ENCODE data around the gene ROCK2. TPM values are rescaled to one million over a fixed set of nuclear protein-coding genes. Genes with fewer than 3 reads are reported as not detected.
A peak's percentile ranks its signal among the peaks of the same experiment; 100 is the strongest.

Gene ROCK2
- 56.0 and 79.3 TPM in 2 replicates for total RNA-seq (2014; rRNA removed; shearing (Covaris generic))

- H3K27ac ChIP-seq, result peak within 1 kb of the TSS; percentile 99
- peak in 1 of 2 experiments; percentile 93 for DNase-seq (ENCODE audit: low read depth in 1 of 2, low spot score in 2 of 2)
- H3K36me3 ChIP-seq, result peaks cover 13% of the 10 kb centered on the region
- no peaks in the 10 kb centered on the region for H3K27me3 ChIP-seq (replicated peaks)
- H3K4me3 ChIP-seq, result peak within 1 kb of the TSS; percentile 98
- no peaks in the 10 kb centered on the region; the same call in 1 of the 2 replicates for H3K9me3 ChIP-seq (replicated peaks)
- H3K4me1 ChIP-seq (replicated peaks), result peaks cover 25% of the 10 kb centered on the region
These were observed at the start of gene ROCK2 for GRCh38 chr2:11344342-11344955. Gene ROCK2 (minus strand): TSS chr2:11344636. CDS start chr2:11344136, 500 bp downstream.

GRCh38 chr2:11393711-11394236, 49.3 kb upstream of the ROCK2 start:
- Histone ChIP-seq H3K4me3 (no peak overlapping the region), H3K27ac (peak overlapping the region; percentile 95), H3K36me3 (no peaks in the 10 kb centered on the region), H3K9me3 (replicated peaks) (no peaks in the 10 kb centered on the region), H3K27me3 (replicated peaks) (no peaks in the 10 kb centered on the region), H3K4me1 (replicated peaks) (peaks cover 53% of the 10 kb centered on the region)
- peak; percentile 80 to 82 for DNase-seq (ENCODE audit: low read depth in 1 of 2, low spot score in 2 of 2)

- Histone ChIP-seq H3K27me3 (replicated peaks) (no peaks in the 10 kb centered on the region), H3K4me1 (replicated peaks) (peaks cover 60% of the 10 kb centered on the region), H3K27ac (peak overlapping the region; percentile 95)
These were observed 47.5 kb upstream of the ROCK2 start for GRCh38 chr2:11391942-11392266.

GRCh38 chr2:11390399-11390658, 45.9 kb upstream of the ROCK2 start:
- Histone ChIP-seq H3K4me1 (replicated peaks) (peaks cover 76% of the 10 kb centered on the region), H3K4me3 (no peak overlapping the region), H3K27me3 (replicated peaks) (no peaks in the 10 kb centered on the region), H3K9me3 (replicated peaks) (no peaks in the 10 kb centered on the region), H3K27ac (no peak overlapping the region), H3K36me3 (no peaks in the 10 kb centered on the region)
- DNase-seq (ENCODE audit: low read depth in 1 of 2, low spot score in 2 of 2), result no peak

More at GRCh38 chr2:11391942-11392266, 47.5 kb upstream of the ROCK2 start:
- Histone ChIP-seq H3K36me3 (no peaks in the 10 kb centered on the region), H3K9me3 (replicated peaks) (no peaks in the 10 kb centered on the region), H3K4me3 (no peak overlapping the region)
- no peak for DNase-seq (ENCODE audit: low read depth in 1 of 2, low spot score in 2 of 2)

GRCh38 chr2:11389551-11390398, 45.3 kb upstream of the ROCK2 start:
- Histone ChIP-seq H3K36me3 (no peaks in the 10 kb centered on the region), H3K9me3 (replicated peaks) (no peaks in the 10 kb centered on the region), H3K27me3 (replicated peaks) (no peaks in the 10 kb centered on the region), H3K4me1 (replicated peaks) (peaks cover 76% of the 10 kb centered on the region), H3K4me3 (no peak overlapping the region), H3K27ac (no peak overlapping the region)
- DNase-seq (ENCODE audit: low read depth in 1 of 2, low spot score in 2 of 2), result peak; percentile 84 to 88

GRCh38 chr2:11389052-11389420, 44.6 kb upstream of the ROCK2 start:
- no peaks in the 10 kb centered on the region for H3K9me3 ChIP-seq (replicated peaks)
- no peaks in the 10 kb centered on the region for H3K27me3 ChIP-seq (replicated peaks)
- H3K36me3 ChIP-seq, result no peaks in the 10 kb centered on the region

GRCh38 chr2:11388262-11389051, 44.0 kb upstream of the ROCK2 start:
- no peak overlapping the region for H3K27ac ChIP-seq
- no peaks in the 10 kb centered on the region for H3K9me3 ChIP-seq (replicated peaks)
- no peak for DNase-seq (ENCODE audit: low read depth in 1 of 2, low spot score in 2 of 2)
- H3K36me3 ChIP-seq, result no peaks in the 10 kb centered on the region
- H3K27me3 ChIP-seq (replicated peaks), result no peaks in the 10 kb centered on the region
- H3K4me3 ChIP-seq, result no peak overlapping the region
- peaks cover 63% of the 10 kb centered on the region for H3K4me1 ChIP-seq (replicated peaks)

More at GRCh38 chr2:11389052-11389420, 44.6 kb upstream of the ROCK2 start:
- peaks cover 69% of the 10 kb centered on the region for H3K4me1 ChIP-seq (replicated peaks)
- H3K27ac ChIP-seq, result no peak overlapping the region
- DNase-seq (ENCODE audit: low read depth in 1 of 2, low spot score in 2 of 2), result no peak
- no peak overlapping the region for H3K4me3 ChIP-seq

GRCh38 chr2:11387843-11388242, 43.4 kb upstream of the ROCK2 start:
- H3K9me3 ChIP-seq (replicated peaks), result no peaks in the 10 kb centered on the region
- no peaks in the 10 kb centered on the region for H3K27me3 ChIP-seq (replicated peaks)
- H3K27ac ChIP-seq, result no peak overlapping the region
- peaks cover 57% of the 10 kb centered on the region for H3K4me1 ChIP-seq (replicated peaks)
- DNase-seq (ENCODE audit: low read depth in 1 of 2, low spot score in 2 of 2), result no peak
- no peak overlapping the region for H3K4me3 ChIP-seq
- no peaks in the 10 kb centered on the region for H3K36me3 ChIP-seq

- Histone ChIP-seq H3K4me1 (replicated peaks) (peaks cover 49% of the 10 kb centered on the region), H3K4me3 (no peak overlapping the region), H3K27ac (peak overlapping the region; percentile 34), H3K36me3 (no peaks in the 10 kb centered on the region), H3K9me3 (replicated peaks) (no peaks in the 10 kb centered on the region), H3K27me3 (replicated peaks) (no peaks in the 10 kb centered on the region)
- peak; percentile 67 to 75 for DNase-seq (ENCODE audit: low read depth in 1 of 2, low spot score in 2 of 2)
These were observed 42.6 kb upstream of the ROCK2 start for GRCh38 chr2:11387100-11387390.

- H3K9me3 ChIP-seq (replicated peaks), result no peaks in the 10 kb centered on the region
- peak overlapping the region; percentile 34 for H3K27ac ChIP-seq
- H3K4me1 ChIP-seq (replicated peaks), result peaks cover 43% of the 10 kb centered on the region
- H3K4me3 ChIP-seq, result no peak overlapping the region
- DNase-seq (ENCODE audit: low read depth in 1 of 2, low spot score in 2 of 2), result no peak
- no peaks in the 10 kb centered on the region for H3K36me3 ChIP-seq
- H3K27me3 ChIP-seq (replicated peaks), result no peaks in the 10 kb centered on the region
These were observed 41.4 kb upstream of the ROCK2 start for GRCh38 chr2:11385847-11386246.

GRCh38 chr2:11385216-11385615, 40.8 kb upstream of the ROCK2 start:
- DNase-seq (ENCODE audit: low read depth in 1 of 2, low spot score in 2 of 2), result no peak
- Histone ChIP-seq H3K27me3 (replicated peaks) (no peaks in the 10 kb centered on the region), H3K9me3 (replicated peaks) (no peaks in the 10 kb centered on the region), H3K27ac (no peak overlapping the region), H3K4me3 (no peak overlapping the region), H3K36me3 (no peaks in the 10 kb centered on the region), H3K4me1 (replicated peaks) (peaks cover 38% of the 10 kb centered on the region)

GRCh38 chr2:11379558-11379957, 35.1 kb upstream of the ROCK2 start:
- H3K4me1 ChIP-seq (replicated peaks), result peaks cover 28% of the 10 kb centered on the region
- H3K36me3 ChIP-seq, result no peaks in the 10 kb centered on the region
- no peaks in the 10 kb centered on the region for H3K9me3 ChIP-seq (replicated peaks)
- peak in 1 of 2 experiments; percentile 28 for DNase-seq (ENCODE audit: low read depth in 1 of 2, low spot score in 2 of 2)
- no peaks in the 10 kb centered on the region for H3K27me3 ChIP-seq (replicated peaks)
- no peak overlapping the region for H3K27ac ChIP-seq
- no peak overlapping the region for H3K4me3 ChIP-seq

- Histone ChIP-seq H3K27me3 (replicated peaks) (no peaks in the 10 kb centered on the region), H3K36me3 (no peaks in the 10 kb centered on the region), H3K9me3 (replicated peaks) (no peaks in the 10 kb centered on the region), H3K4me3 (no peak overlapping the region), H3K27ac (no peak overlapping the region), H3K4me1 (replicated peaks) (peaks cover 41% of the 10 kb centered on the region)
- no peak for DNase-seq (ENCODE audit: low read depth in 1 of 2, low spot score in 2 of 2)
These were observed 33.6 kb upstream of the ROCK2 start for GRCh38 chr2:11377928-11378545.
